Osteocyte (in vitro differentiated cells): ENCODE data around the gene GABBR1. TPM values are rescaled to one million over a fixed set of nuclear protein-coding genes. Genes with fewer than 3 reads are reported as not detected.

Source experiments
- DNase-seq: peaks from one replicate; pipeline ENCODE4 v3.0.0; 2021; ENCODE audit warnings: mixed read lengths; ENCODE audit not compliant: unreplicated experiment; ENCODE audit errors: extremely low spot score
- H3K27ac Mint-ChIP-seq: one replicate; pipeline ENCODE4 v1.8.0; 2021; ENCODE audit warnings: mild to moderate bottlenecking, mixed read lengths; ENCODE audit not compliant: unreplicated experiment
- H3K27me3 Mint-ChIP-seq: one replicate; pipeline ENCODE4 v1.8.0; 2021; ENCODE audit warnings: mixed read lengths; ENCODE audit not compliant: unreplicated experiment
- H3K36me3 Mint-ChIP-seq: one replicate; pipeline ENCODE4 v1.8.0; 2021; ENCODE audit warnings: mixed read lengths; ENCODE audit not compliant: unreplicated experiment
- H3K4me1 Mint-ChIP-seq: one replicate; pipeline ENCODE4 v1.8.0; 2021; ENCODE audit warnings: mixed read lengths; ENCODE audit not compliant: unreplicated experiment
- H3K4me3 Mint-ChIP-seq: one replicate; pipeline ENCODE4 v1.8.0; 2021; ENCODE audit warnings: mild to moderate bottlenecking, moderate library complexity, mixed read lengths; ENCODE audit not compliant: unreplicated experiment
- H3K9me3 Mint-ChIP-seq: one replicate; pipeline ENCODE4 v1.8.0; 2021; ENCODE audit warnings: mixed read lengths; ENCODE audit not compliant: unreplicated experiment
- CTCF ChIP-seq: fragments of 200-600 bp; sonication (generic); IDR thresholded peaks from 2 replicates; pipeline ENCODE4 v1.5.0; 2021; ENCODE audit warnings: antibody characterized with exemption, mild to moderate bottlenecking, moderate library complexity
- total RNA-seq: library from RNA; stranded (reverse); gene quantifications from 2 replicates; pipeline ENCODE4 v1.2.1, GENCODE V29; 2021

GABBR1 gene
- total RNA-seq, 1 donor from 2014 or later, result 93.6 TPM

GRCh38 chr6:29652198-29652584 is 19.2 kb upstream of the GABBR1 start:
- TF ChIP-seq CTCF, result no peak
- Mint-ChIP-seq H3K4me1 (peaks cover 13% of the 10 kb centered on the region), H3K27me3 (peaks cover 14% of the 10 kb centered on the region), H3K27ac (no peak overlapping the region), H3K36me3 (no peaks in the 10 kb centered on the region), H3K9me3 (no peaks in the 10 kb centered on the region), H3K4me3 (no peak overlapping the region)
- no peak for DNase-seq

DNA sequence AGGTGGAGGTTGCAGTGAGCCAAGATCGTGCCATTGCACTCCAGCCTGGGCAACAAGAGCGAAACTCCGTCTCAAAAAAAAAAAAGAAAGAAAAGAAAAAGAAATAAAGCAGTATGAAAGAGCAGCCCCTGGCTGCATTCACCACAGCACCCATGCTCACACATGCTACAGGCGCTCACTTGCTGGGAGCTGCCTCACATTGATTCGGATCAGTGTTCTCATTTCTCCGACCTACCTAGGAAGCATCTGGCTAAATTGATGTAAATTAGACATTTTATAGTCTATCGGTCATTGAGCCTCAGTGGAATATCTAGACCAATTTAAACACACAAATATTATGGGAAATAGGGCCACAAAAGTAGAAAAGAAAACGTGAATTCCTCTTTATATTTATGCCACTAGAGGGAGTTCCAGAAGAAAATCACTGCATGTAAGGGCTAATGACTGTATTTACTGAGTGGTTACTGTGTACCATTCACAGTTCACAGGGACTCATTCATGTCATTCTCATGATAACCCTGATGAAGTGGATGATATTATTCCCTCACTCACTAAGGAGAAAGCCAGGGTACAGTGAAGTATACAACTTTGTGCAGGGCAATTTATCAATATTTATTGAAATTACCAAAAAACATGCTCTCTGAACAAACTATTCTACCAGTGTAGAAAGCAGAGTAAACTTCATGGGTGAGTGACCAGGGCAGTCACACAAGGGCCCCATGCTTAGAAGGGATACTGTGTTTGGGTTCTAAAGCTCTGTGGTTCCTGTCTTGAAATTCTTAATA is 18.6 kb upstream of the GABBR1 start:
- TF ChIP-seq CTCF, result peak; percentile 69
- Mint-ChIP-seq H3K27me3 (peaks cover 14% of the 10 kb centered on the region), H3K4me3 (no peak overlapping the region), H3K36me3 (no peaks in the 10 kb centered on the region), H3K27ac (no peak overlapping the region), H3K4me1 (peaks cover 13% of the 10 kb centered on the region), H3K9me3 (no peaks in the 10 kb centered on the region)
- no peak for DNase-seq

DNA sequence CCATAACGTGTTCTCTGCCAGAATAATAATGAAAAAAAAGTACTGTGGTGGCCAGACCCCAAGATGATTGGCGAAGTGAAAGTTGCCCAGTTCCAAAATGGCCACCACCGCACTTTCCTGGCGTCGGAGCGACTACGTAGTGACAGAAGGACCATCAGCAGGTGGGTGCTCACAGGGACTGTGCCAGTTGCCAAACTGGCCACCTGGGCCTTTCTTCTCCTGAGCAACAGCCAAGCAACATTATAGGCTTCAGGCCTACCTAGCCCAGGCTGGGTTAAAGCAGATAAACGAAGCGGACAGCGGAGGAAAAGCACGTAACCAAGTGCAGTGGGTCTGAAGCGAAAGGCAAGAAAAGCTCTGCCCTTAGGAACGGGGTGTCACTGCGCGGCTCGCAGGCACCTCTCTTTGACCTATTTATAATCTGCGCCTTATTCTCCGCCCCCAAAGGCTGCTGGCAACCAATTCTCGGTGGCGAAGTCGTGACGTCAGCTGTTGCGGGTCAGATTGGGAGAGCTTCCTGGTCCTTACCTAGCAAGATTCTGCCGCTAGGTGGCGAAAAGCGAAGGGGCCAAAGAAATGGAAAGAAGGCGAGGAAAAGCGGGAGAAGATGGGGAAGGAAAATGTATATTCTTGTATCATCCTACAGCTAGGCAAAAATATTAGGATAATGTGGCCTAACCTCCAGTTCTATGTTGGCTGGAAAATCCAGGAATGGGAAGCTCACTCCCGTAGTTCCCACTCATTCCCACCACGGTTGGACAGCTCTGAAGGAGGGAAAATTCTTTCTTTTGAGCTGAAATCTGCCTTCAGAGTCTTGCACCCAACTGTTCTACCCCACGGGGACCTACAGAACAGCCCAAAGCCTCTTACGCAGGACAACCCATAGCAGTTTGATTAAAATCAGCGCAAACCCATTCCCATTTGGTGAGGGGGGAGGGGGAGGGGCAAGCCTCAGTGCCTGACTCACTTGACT is 17.0 kb upstream of the GABBR1 start:
- peak; percentile 97 for DNase-seq
- Mint-ChIP-seq H3K4me1 (peaks cover 8% of the 10 kb centered on the region), H3K36me3 (no peaks in the 10 kb centered on the region), H3K4me3 (peak overlapping the region; percentile 65), H3K27ac (peak overlapping the region; percentile 78), H3K9me3 (no peaks in the 10 kb centered on the region), H3K27me3 (peaks cover 6% of the 10 kb centered on the region)
- peak; percentile 89 for TF ChIP-seq CTCF

DNA sequence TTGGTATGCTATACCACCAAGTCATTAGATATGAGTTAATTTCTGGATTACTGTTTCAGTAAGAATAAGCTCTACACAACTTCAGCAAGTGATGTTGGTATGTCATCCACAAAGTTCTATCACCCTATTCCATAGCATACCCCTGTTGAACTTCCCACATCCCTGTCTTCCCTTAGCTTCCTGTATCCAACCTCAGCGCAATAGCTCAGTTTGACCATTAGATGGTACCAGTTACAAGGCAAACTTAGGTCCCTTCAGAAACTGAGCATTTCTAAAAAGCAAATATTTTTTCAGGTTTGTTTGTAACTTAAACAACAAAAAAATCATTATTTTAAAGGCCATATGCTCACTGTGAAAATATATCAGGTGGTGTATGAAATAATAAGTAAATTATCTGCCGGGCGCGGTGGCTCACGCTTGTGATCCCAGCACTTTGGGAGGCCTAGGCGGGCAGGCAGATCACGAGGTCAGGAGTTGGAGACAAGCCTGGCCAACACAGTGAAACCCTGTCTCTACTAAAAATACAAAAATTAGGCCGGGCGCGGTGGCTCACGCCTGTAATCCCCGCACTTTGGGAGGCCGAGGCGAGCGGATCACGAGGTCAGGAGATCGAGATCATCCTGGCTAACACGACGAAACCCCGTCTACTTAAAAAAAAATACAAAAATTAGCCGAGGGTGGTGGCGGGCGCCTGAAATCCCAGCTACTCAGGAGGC is 15.1 kb upstream of the GABBR1 start:
- no peaks in the 10 kb centered on the region for H3K36me3 Mint-ChIP-seq

More for the DNA sequence above, 15.1 kb upstream of the GABBR1 start:
- Mint-ChIP-seq H3K27me3 (no peaks in the 10 kb centered on the region), H3K9me3 (no peaks in the 10 kb centered on the region), H3K4me1 (peaks cover 8% of the 10 kb centered on the region), H3K27ac (no peak overlapping the region), H3K4me3 (no peak overlapping the region)
- TF ChIP-seq CTCF, result peak; percentile 70
- DNase-seq, result no peak
